Parathyroid adenoma (tissue), 2 donors: ENCODE data around the gene C3orf85.

ENCODE experiments used
- H2AFZ ChIP-seq: fragments of 300-600 bp; sonication (generic); one replicate; pipeline ENCODE4 v1.7.0; 2017; ENCODE audit warnings: antibody characterized with exemption, mild to moderate bottlenecking
- H3K27ac ChIP-seq: fragments of 300-600 bp; sonication (generic); one replicate; pipeline ENCODE4 v1.7.0; 2017
- H3K27me3 ChIP-seq: fragments of 300-600 bp; sonication (generic); one replicate; pipeline ENCODE4 v1.7.0; 2017; ENCODE audit warnings: low read length; ENCODE audit not compliant: control insufficient read depth, insufficient read depth
- H3K36me3 ChIP-seq: fragments of 300-600 bp; sonication (generic); one replicate; pipeline ENCODE4 v1.7.0; 2017; ENCODE audit warnings: low read length; ENCODE audit not compliant: control insufficient read depth, insufficient read depth
- H3K4me1 ChIP-seq: fragments of 300-600 bp; sonication (generic); one replicate; pipeline ENCODE4 v1.7.0; 2017; ENCODE audit warnings: control low read depth
- H3K4me2 ChIP-seq: fragments of 300-600 bp; sonication (generic); one replicate; pipeline ENCODE4 v1.7.0; 2017; ENCODE audit warnings: low read length
- H3K4me3 ChIP-seq: fragments of 300-600 bp; sonication (generic); one replicate; pipeline ENCODE4 v1.7.0; 2017; ENCODE audit warnings: low read depth, low read length
- H3K79me2 ChIP-seq: fragments of 300-600 bp; sonication (generic); one replicate; pipeline ENCODE4 v1.7.0; 2017; ENCODE audit warnings: control low read depth
- H3K9ac ChIP-seq: fragments of 300-600 bp; sonication (generic); one replicate; pipeline ENCODE4 v1.7.0; 2017; ENCODE audit warnings: mild to moderate bottlenecking
- H3K9me3 ChIP-seq: fragments of 300-600 bp; sonication (generic); one replicate; pipeline ENCODE4 v1.7.0; 2017; ENCODE audit warnings: low read length; ENCODE audit not compliant: control insufficient read depth
- TF ChIP-seq, protein P1 (sequence below): fragments of 300-600 bp; sonication (generic); IDR thresholded peaks from one replicate; pipeline ENCODE4 v1.7.0; 2017; ENCODE audit warnings: antibody characterized with exemption, mild to moderate bottlenecking
- donor health status: primary hyperparathyroidism.

The C3orf85 gene

DNA sequence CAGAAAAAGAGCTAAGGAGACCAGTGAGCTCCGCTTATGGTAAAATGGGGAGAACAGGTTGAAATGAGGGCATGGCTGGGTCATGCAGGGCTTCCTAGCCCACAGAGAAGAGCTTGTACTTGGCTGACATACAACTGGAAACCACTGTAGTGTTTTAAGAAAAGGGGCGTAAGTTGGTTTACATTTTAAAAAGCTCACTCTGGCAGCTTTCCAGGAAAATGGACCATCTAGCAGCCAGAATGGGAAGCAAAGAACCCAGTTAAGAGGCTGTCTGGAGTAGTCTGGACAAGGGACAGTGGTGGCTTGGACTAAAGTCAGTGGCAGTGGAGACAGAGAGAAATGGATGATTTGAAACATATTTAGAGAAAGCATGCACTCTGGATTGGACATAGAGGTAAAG lies 20.5 kb upstream of the C3orf85 start:
- H3K27me3 ChIP-seq = no peaks in the 10 kb centered on the region
- no peak overlapping the region for H3K9ac ChIP-seq
- no peaks in the 10 kb centered on the region for H3K9me3 ChIP-seq
- no peaks in the 10 kb centered on the region for H3K79me2 ChIP-seq
- H3K27ac ChIP-seq = no peak overlapping the region
- no peak overlapping the region for H3K4me3 ChIP-seq
- no peaks in the 10 kb centered on the region for H3K4me1 ChIP-seq
- no peak overlapping the region for H2AFZ ChIP-seq
- H3K4me2 ChIP-seq = no peak overlapping the region
- TF ChIP-seq, protein P1, sequence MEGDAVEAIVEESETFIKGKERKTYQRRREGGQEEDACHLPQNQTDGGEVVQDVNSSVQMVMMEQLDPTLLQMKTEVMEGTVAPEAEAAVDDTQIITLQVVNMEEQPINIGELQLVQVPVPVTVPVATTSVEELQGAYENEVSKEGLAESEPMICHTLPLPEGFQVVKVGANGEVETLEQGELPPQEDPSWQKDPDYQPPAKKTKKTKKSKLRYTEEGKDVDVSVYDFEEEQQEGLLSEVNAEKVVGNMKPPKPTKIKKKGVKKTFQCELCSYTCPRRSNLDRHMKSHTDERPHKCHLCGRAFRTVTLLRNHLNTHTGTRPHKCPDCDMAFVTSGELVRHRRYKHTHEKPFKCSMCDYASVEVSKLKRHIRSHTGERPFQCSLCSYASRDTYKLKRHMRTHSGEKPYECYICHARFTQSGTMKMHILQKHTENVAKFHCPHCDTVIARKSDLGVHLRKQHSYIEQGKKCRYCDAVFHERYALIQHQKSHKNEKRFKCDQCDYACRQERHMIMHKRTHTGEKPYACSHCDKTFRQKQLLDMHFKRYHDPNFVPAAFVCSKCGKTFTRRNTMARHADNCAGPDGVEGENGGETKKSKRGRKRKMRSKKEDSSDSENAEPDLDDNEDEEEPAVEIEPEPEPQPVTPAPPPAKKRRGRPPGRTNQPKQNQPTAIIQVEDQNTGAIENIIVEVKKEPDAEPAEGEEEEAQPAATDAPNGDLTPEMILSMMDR = no peak
- no peaks in the 10 kb centered on the region for H3K36me3 ChIP-seq

DNA sequence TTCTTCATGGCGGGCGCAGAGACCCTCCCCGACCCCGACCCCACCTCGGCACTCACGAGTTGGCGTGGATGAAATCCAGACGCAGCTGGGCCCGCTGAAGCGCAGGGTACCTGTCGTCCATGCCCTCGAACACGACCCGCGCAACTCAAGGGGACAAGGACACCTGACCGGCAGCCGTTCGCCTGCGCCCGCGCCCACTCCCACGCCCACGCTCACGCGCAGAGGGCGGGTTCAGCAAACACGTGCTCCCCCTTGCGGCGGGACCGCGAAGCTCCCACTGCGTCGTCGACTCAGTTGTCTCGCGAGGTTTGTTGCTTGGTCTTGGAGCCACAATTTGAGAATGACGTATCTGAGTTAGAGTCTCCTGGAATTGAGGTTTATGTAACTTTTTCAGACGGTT lies 18.6 kb upstream of the C3orf85 start, which contains the start of gene MORC1:
TSS of gene MORC1 (minus strand) at position 196 of the 400 bp plus-strand sequence. CDS start at position 121, 75 bp downstream.
- no peaks in the 10 kb centered on the region for H3K27me3 ChIP-seq
- no peak within 1 kb of the TSS for H3K27ac ChIP-seq
- H3K9ac ChIP-seq = no peak within 1 kb of the TSS
- TF ChIP-seq, protein P1 = no peak
- no peak within 1 kb of the TSS for H2AFZ ChIP-seq
- no peaks in the 10 kb centered on the region for H3K36me3 ChIP-seq
- no peak within 1 kb of the TSS for H3K4me2 ChIP-seq
- H3K4me1 ChIP-seq = no peaks in the 10 kb centered on the region
- no peak within 1 kb of the TSS for H3K4me3 ChIP-seq
- no peaks in the 10 kb centered on the region for H3K9me3 ChIP-seq
- no peaks in the 10 kb centered on the region for H3K79me2 ChIP-seq

DNA sequence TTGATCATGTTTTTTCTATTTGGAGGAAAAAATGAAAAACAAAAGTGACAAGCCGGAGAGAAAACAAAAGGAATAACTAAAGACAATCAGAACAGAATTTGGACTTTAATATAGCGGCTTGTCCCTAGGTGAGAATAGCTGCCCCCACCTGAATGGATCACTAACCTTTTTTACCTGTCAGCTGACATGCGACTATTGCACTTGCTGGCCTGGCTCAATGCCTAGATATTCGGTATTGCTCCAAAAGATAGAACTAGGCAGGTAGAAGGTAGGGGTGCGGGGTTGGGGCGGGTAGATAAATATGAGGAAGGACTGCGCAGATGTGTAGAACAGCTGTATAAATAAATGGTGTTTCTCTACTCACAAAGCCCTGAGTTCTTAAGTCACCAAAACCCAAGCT lies 17.9 kb upstream of the C3orf85 start:
- Histone ChIP-seq H3K79me2 (no peaks in the 10 kb centered on the region), H3K9me3 (no peaks in the 10 kb centered on the region), H3K9ac (no peak overlapping the region), H3K4me1 (no peaks in the 10 kb centered on the region), H3K27ac (no peak overlapping the region), H3K4me2 (no peak overlapping the region), H3K27me3 (no peaks in the 10 kb centered on the region), H3K4me3 (no peak overlapping the region), H3K36me3 (no peaks in the 10 kb centered on the region), H2AFZ (no peak overlapping the region)
- TF ChIP-seq, protein P1 = no peak

DNA sequence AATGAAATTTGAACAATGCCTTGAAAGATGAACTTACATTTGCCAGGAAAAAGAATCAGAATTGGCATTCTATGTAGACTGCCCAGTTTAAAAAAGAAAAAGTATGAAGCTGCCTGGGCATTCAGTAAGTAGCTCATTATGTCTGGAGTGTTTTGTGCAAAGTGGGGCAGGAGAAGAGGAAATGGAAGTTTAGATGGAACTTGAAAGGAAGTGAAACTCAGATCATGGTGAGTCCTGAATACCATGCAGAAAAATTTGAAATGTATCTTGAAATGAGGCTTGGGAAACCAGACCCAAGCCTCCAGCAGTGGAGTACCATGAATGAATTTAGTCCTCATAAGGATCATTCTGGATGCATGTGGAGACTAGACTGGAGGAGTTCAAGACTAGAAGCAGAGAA lies 13.8 kb upstream of the C3orf85 start:
- H2AFZ ChIP-seq = no peak overlapping the region
- H3K4me1 ChIP-seq = no peaks in the 10 kb centered on the region
- H3K27me3 ChIP-seq = no peaks in the 10 kb centered on the region
- H3K4me2 ChIP-seq = no peak overlapping the region
- no peaks in the 10 kb centered on the region for H3K36me3 ChIP-seq
- H3K9me3 ChIP-seq = no peaks in the 10 kb centered on the region
- TF ChIP-seq, protein P1 = no peak
- no peaks in the 10 kb centered on the region for H3K79me2 ChIP-seq
- no peak overlapping the region for H3K4me3 ChIP-seq
- no peak overlapping the region for H3K9ac ChIP-seq
- no peak overlapping the region for H3K27ac ChIP-seq

DNA sequence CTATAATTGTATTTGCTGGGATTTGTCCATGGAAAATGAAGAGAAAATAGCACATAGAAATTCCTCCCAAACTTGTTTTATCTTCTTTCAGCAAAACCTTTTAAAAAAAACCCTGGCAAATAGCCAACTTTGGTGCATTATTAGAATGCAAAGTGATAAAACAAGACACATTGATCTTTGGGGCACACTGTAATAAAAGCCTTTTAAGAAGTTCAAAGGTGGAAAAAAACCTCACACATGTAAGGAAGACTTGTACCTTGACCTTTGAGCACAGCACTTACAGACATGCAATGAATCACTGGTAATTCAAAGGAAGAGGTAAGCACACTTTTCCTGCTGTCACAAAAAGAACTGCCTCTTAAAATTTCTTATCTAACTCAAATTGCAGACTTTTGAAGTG lies 10.6 kb upstream of the C3orf85 start:
- no peaks in the 10 kb centered on the region for H3K36me3 ChIP-seq
- no peak overlapping the region for H2AFZ ChIP-seq
- H3K9ac ChIP-seq = no peak overlapping the region
- no peak overlapping the region for H3K4me2 ChIP-seq
- H3K4me3 ChIP-seq = no peak overlapping the region
- no peak overlapping the region for H3K27ac ChIP-seq
- TF ChIP-seq, protein P1 = no peak
- no peaks in the 10 kb centered on the region for H3K4me1 ChIP-seq
- H3K27me3 ChIP-seq = no peaks in the 10 kb centered on the region
- H3K79me2 ChIP-seq = no peaks in the 10 kb centered on the region
- H3K9me3 ChIP-seq = no peaks in the 10 kb centered on the region
